Left kidney (tissue), 2 donors: ENCODE measurements around the gene TUFT1. TPM values are rescaled to one million over a fixed set of nuclear protein-coding genes. Genes with fewer than 3 reads are reported as not detected.
"Not testable (repeated sequence)": the region's sequence is repeated elsewhere in the genome, so short reads cannot be mapped to it uniquely, and the experiment has no call there.

Experiments
- DNase-seq: peaks from one replicate; pipeline ENCODE4 v3.0.0-alpha.2; 2013
- polyA plus RNA-seq: library from polyadenylated mRNA; unstranded; fragments of 120-200 nt; gene quantifications from one replicate; pipeline ENCODE4 v1.2.1, GENCODE V29; 2013; ENCODE audit not compliant: insufficient read length

TUFT1 gene
- polyA plus RNA-seq, 1 donor: 10.5 TPM

- DNase-seq: no peak
Measured at GRCh38 chr1:151615711-151616504, 75.8 kb downstream of the TUFT1 start.

GRCh38 chr1:151616505-151616849 is 76.4 kb downstream of the TUFT1 start:
- DNase-seq: no peak

- DNase-seq: no peak
Measured at GRCh38 chr1:151618003-151618402, 77.9 kb downstream of the TUFT1 start.

GRCh38 chr1:151618470-151618869 is 78.4 kb downstream of the TUFT1 start:
- DNase-seq: no peak

- not testable (repeated sequence) for DNase-seq
Measured at GRCh38 chr1:151618996-151619395, 78.9 kb downstream of the TUFT1 start.

GRCh38 chr1:151619489-151620093 is 79.5 kb downstream of the TUFT1 start:
- DNase-seq: no peak

GRCh38 chr1:151620286-151620685 is 80.2 kb downstream of the TUFT1 start:
- no peak for DNase-seq

- DNase-seq: no peak
Measured at GRCh38 chr1:151621351-151621750, 81.2 kb downstream of the TUFT1 start.

- no peak for DNase-seq
Measured at GRCh38 chr1:151624783-151625182, 84.7 kb downstream of the TUFT1 start.

- DNase-seq: no peak
Measured at GRCh38 chr1:151626740-151627334, 86.7 kb downstream of the TUFT1 start.

- DNase-seq: no peak
Measured at GRCh38 chr1:151629278-151629677, 89.2 kb downstream of the TUFT1 start.

Other genes starting within 250 kb of the TUFT1 start
- 73.8 TPM for gene PI4KB, start 212.9 kb upstream of the TUFT1 start, polyA plus RNA-seq
- 44.8 TPM for gene RFX5, start 193.1 kb upstream of the TUFT1 start, polyA plus RNA-seq
- gene SELENBP1, start 167.6 kb upstream of the TUFT1 start, polyA plus RNA-seq: 50.4 TPM
- gene PSMB4, start 140.7 kb upstream of the TUFT1 start, polyA plus RNA-seq: 237 TPM
- gene POGZ, start 80.8 kb upstream of the TUFT1 start, polyA plus RNA-seq: 162 TPM
- gene CGN, start 28.9 kb upstream of the TUFT1 start, polyA plus RNA-seq: 55.6 TPM
- 29.5 TPM for gene SNX27, start 71.7 kb downstream of the TUFT1 start, polyA plus RNA-seq
- gene CELF3, start 176.5 kb downstream of the TUFT1 start, polyA plus RNA-seq: 0.33 TPM
- gene RIIAD1, start 181.2 kb downstream of the TUFT1 start, polyA plus RNA-seq: 0.43 TPM
- 124 TPM for gene MRPL9, start 223.2 kb downstream of the TUFT1 start, polyA plus RNA-seq